B cell (primary cell): ENCODE data around the gene PITHD1. TPM values are rescaled to one million over a fixed set of nuclear protein-coding genes. Genes with fewer than 3 reads are reported as not detected.

Experiments
- ATAC-seq: fragments of 200-7000 bp; cut with Tn5 transposase; one replicate; pipeline ENCODE4 v1.10.0; 2021; ENCODE audit warnings: low read depth, mild to moderate bottlenecking, moderate number of reproducible peaks, moderate library complexity
- CTCF ChIA-PET: fragments of 350-600 bp; sonication (Branson Sonifier 250); formaldehyde crosslinking; loops from one replicate; lab custom pipeline; 2021; ENCODE audit warnings: antibody characterized with exemption, inconsistent platforms; lab: Charles Lee
- POLR2A ChIA-PET: fragments of 350-600 bp; sonication (Branson Sonifier 250); formaldehyde crosslinking; loops from one replicate; lab custom pipeline; 2021; ENCODE audit warnings: antibody characterized with exemption; lab: Charles Lee
- DNase-seq: peaks from one replicate; pipeline ENCODE4 v3.0.0; 2013
- H2AFZ ChIP-seq: 2 replicates; pipeline ENCODE4 v1.6.1; 2012; ENCODE audit warnings: mild to moderate bottlenecking, low read depth, low read length; ENCODE audit not compliant: insufficient read depth, poor library complexity, severe bottlenecking
- H3K27ac ChIP-seq, 2 donors: 1 replicate in 1 of 2; 2 replicates in 1 of 2; pipeline ENCODE4 v1.5.1; 2012 to 2013; ENCODE audit warnings: low read length in 2 of 2, mild to moderate bottlenecking in 2 of 2, moderate library complexity in 1 of 2
- H3K27me3 ChIP-seq, 4 experiments: fragments of 200-600 bp in 1 of 4; sonication (generic) in 1 of 4; replicated peaks in 1 of 4; 1 replicate in 2 of 4; 2 replicates in 2 of 4; pipeline versions ENCODE4 v1.6.1 to v1.7.0; 2013 to 2016; ENCODE audit warnings: low read length in 3 of 4, mild to moderate bottlenecking in 2 of 4, mixed read lengths in 1 of 4, moderate library complexity in 1 of 4; ENCODE audit not compliant: insufficient read depth in 4 of 4, control insufficient read depth in 3 of 4; ENCODE audit errors: control extremely low read depth in 1 of 4
- H3K36me3 ChIP-seq, 2 experiments: replicated peaks in 1 of 2; 1 replicate in 1 of 2; 2 replicates in 1 of 2; pipeline versions ENCODE4 v1.6.1 to v1.7.1; 2013; ENCODE audit warnings: low read length in 1 of 2; ENCODE audit not compliant: insufficient read depth in 2 of 2, control insufficient read depth in 1 of 2; ENCODE audit errors: control extremely low read depth in 1 of 2, extremely low read depth in 1 of 2
- H3K4me1 ChIP-seq, 2 donors: fragments of 200-600 bp in 1 of 2; sonication (generic) in 1 of 2; 1 replicate in 1 of 2; 2 replicates in 1 of 2; pipeline versions ENCODE4 v1.5.1 to v1.6.1; 2013 to 2017; ENCODE audit warnings: low read length in 2 of 2; ENCODE audit not compliant: control insufficient read depth in 2 of 2, insufficient read depth in 2 of 2
- H3K4me2 ChIP-seq: replicated peaks from 2 replicates; pipeline ENCODE3; 2012; ENCODE audit warnings: mild to moderate bottlenecking, low read depth, low read length; ENCODE audit not compliant: poor library complexity, severe bottlenecking
- H3K4me3 ChIP-seq, 5 experiments: fragments of 200-600 bp in 1 of 5; sonication (generic) in 1 of 5; 1 replicate in 3 of 5; 2 replicates in 2 of 5; pipeline versions ENCODE4 v1.5.1 to v1.7.0; 2011 to 2016; ENCODE audit warnings: low read length in 4 of 5, mild to moderate bottlenecking in 4 of 5, low read depth in 2 of 5, control low read depth in 1 of 5, moderate library complexity in 1 of 5; ENCODE audit not compliant: insufficient read depth in 1 of 5; ENCODE audit errors: control extremely low read depth in 1 of 5, extremely low read depth in 1 of 5
- H3K79me2 ChIP-seq: fragments of 200-600 bp; sonication (generic); one replicate; pipeline ENCODE4 v1.6.0; 2016; ENCODE audit warnings: low read length; ENCODE audit not compliant: control insufficient read depth, insufficient read depth
- H3K9ac ChIP-seq: fragments of 200-600 bp; sonication (generic); 2 replicates; pipeline ENCODE4 v1.6.1; 2017; ENCODE audit warnings: mild to moderate bottlenecking, low read length, moderate library complexity
- H3K9me3 ChIP-seq, 3 donors: one replicate each; pipeline versions ENCODE4 v1.6.1 to v1.7.1; 2013; ENCODE audit warnings: low read length in 2 of 3; ENCODE audit not compliant: control insufficient read depth in 2 of 3, insufficient read depth in 1 of 3; ENCODE audit errors: control extremely low read depth in 1 of 3
- H4K20me1 ChIP-seq: 2 replicates; pipeline ENCODE4 v1.6.0; 2012; ENCODE audit warnings: mild to moderate bottlenecking, low read length; ENCODE audit not compliant: insufficient read depth, control insufficient read depth, poor library complexity, severe bottlenecking
- H3K27ac Mint-ChIP-seq: one replicate; pipeline ENCODE4 v1.8.0; 2021; ENCODE audit warnings: mixed read lengths
- H3K27me3 Mint-ChIP-seq: one replicate; pipeline ENCODE4 v1.8.0; 2021; ENCODE audit warnings: mixed read lengths
- H3K4me1 Mint-ChIP-seq: one replicate; pipeline ENCODE4 v1.8.0; 2021; ENCODE audit warnings: mixed read lengths
- H3K4me3 Mint-ChIP-seq: one replicate; pipeline ENCODE4 v1.8.0; 2021; ENCODE audit warnings: mixed read lengths
- H3K9me3 Mint-ChIP-seq: one replicate; pipeline ENCODE4 v1.8.0; 2022; ENCODE audit warnings: mixed read lengths; ENCODE audit not compliant: insufficient read depth
- CTCF ChIP-seq: fragments of 200-600 bp; IDR thresholded peaks from one replicate; pipeline ENCODE4 v1.8.0; 2022; ENCODE audit warnings: antibody characterized with exemption, mild to moderate bottlenecking
- EZH2 ChIP-seq: IDR thresholded peaks from 2 replicates; pipeline ENCODE4 v1.6.1; 2012; ENCODE audit warnings: borderline replicate concordance, low read depth, mild to moderate bottlenecking, moderate library complexity, low read length; ENCODE audit not compliant: insufficient read depth, poor library complexity, severe bottlenecking
- WGBS: methylation state at CpG from one replicate; pipeline ENCODE4 v1.1.5; 2013; ENCODE audit warnings: missing lambda C conversion rate; ENCODE audit not compliant: insufficient coverage; 5-methylcytosine and 5-hydroxymethylcytosine counted together
- intact Hi-C: fragments of 100-400 bp; cut with micrococcal nuclease; formaldehyde crosslinking; loops from one replicate; pipeline ENCODE4 v1.10.0; 2022
- polyA plus RNA-seq: library from polyadenylated mRNA; depleted of rRNA; stranded (reverse); fragments of >200 nt; gene quantifications from 2 replicates; pipeline ENCODE4 v1.2.3, GENCODE V29; 2012
- total RNA-seq, 2 donors: library from RNA; stranded (reverse); fragments of 120-200 nt in 1 of 2; gene quantifications; 1 replicate in 1 of 2; 2 replicates in 1 of 2; pipeline versions ENCODE4 v1.2.3 to v1.2.4, GENCODE V29; 2013 to 2022

Gene PITHD1
- total and polyA plus RNA-seq, 2 donors (not counting 1 experiment from before 2014, with no cell fraction given) = 32.4 to 62.2 TPM

GRCh38 chr1:23807453-23807852 lies 29.2 kb downstream of the PITHD1 start:
- Histone ChIP-seq H3K27me3 (no peaks in the 10 kb centered on the region), H3K4me3 (no peak overlapping the region), H3K9me3 (no peaks in the 10 kb centered on the region), H3K27ac (no peak overlapping the region), H3K36me3 (peaks cover 0 to 24% of the 10 kb centered on the region in 2 experiments), H3K4me2 (no peak overlapping the region), H3K4me1 (peaks cover 18 to 21% of the 10 kb centered on the region in 2 donors), H4K20me1 (no peaks in the 10 kb centered on the region), H2AFZ (no peak overlapping the region), H3K79me2 (no peaks in the 10 kb centered on the region), H3K9ac (no peak overlapping the region)
- 13% methylated on average over 2 of the region's 3 CpGs for WGBS
- DNase-seq = no peak
- H3K27me3 Mint-ChIP-seq = no peaks in the 10 kb centered on the region
- TF ChIP-seq CTCF (no peak), EZH2 (no peak)
- H3K27ac Mint-ChIP-seq = no peak overlapping the region
- H3K4me1 Mint-ChIP-seq = peaks cover 25% of the 10 kb centered on the region
- ChIA-PET POLR2A (interaction anchor here (0.8 to 1.7 kb wide), 2 partner anchors 29 to 109 kb away, joined by 3 to 6 read pairs; partner anchors contain the start of gene PITHD1), CTCF (interaction anchor here (0.7 to 4.5 kb wide), 12 partner anchors 9 to 150 kb away, joined by 3 to 28 read pairs (median 4); partner anchors contain the start of gene PITHD1)
- ATAC-seq = no peak
- no peaks in the 10 kb centered on the region for H3K9me3 Mint-ChIP-seq
- intact Hi-C loops = no loop called here
- H3K4me3 Mint-ChIP-seq = no peak overlapping the region

DNA sequence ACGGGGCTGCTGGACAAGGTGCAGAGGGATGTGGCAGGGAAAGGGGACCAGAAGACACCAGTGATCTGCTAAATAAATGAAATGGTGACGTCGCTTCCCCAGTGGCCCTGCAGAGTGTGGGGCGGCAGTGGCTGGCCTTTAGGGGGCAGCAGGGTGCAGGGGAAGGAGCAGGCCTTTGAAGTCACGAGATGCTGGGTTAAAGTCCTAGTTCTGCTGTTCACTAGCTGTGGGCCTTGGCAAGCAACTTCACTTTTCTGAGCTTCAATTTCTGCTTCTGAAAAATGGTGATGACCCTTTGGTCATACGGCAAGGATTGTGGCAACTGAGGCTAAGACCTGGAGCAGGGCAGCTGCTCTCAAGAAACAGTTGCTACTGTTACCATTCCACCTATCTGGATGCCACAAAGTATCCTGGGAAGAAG lies 31.5 kb downstream of the PITHD1 start:
- H4K20me1 ChIP-seq = no peaks in the 10 kb centered on the region
- H3K27me3 Mint-ChIP-seq = no peaks in the 10 kb centered on the region
- H3K9me3 Mint-ChIP-seq = no peaks in the 10 kb centered on the region
- H3K27ac Mint-ChIP-seq = peak overlapping the region; percentile 84
- no peak overlapping the region for H3K9ac ChIP-seq
- ChIA-PET POLR2A (interaction anchor here (0.7 to 1.9 kb wide), 7 partner anchors 9 to 561 kb away, joined by 3 to 6 read pairs (median 3); partner anchors contain the start of genes CNR2, FUCA1, GALE and HMGCL), CTCF (interaction anchor here (0.6 to 6.8 kb wide), 45 partner anchors 8 to 608 kb away, joined by 3 to 199 read pairs (median 8); partner anchors contain the start of genes CNR2, FUCA1, GALE and HMGCL)
- H3K4me1 ChIP-seq = peaks cover 18 to 21% of the 10 kb centered on the region in 2 donors
- DNase-seq = peak; percentile 90
- peaks cover 26% of the 10 kb centered on the region for H3K4me1 Mint-ChIP-seq
- H3K27me3 ChIP-seq = no peaks in the 10 kb centered on the region
- H3K9me3 ChIP-seq = no peaks in the 10 kb centered on the region
- peak; percentile 89 for ATAC-seq
- no peak overlapping the region for H2AFZ ChIP-seq
- intact Hi-C loops = loop anchor here (1.0 to 5.0 kb wide), 6 partner anchors 9 to 107 kb away; partner anchors contain the start of genes FUCA1, GALE, HMGCL and PITHD1
- TF ChIP-seq EZH2 = no peak
- peak; percentile 78 for TF ChIP-seq CTCF
- peaks cover 4 to 37% of the 10 kb centered on the region in 2 experiments for H3K36me3 ChIP-seq
- H3K27ac ChIP-seq = peak overlapping the region; percentile 53 to 73
- H3K4me3 ChIP-seq = peak overlapping the region in 1 of 5 experiments; percentile 29
- 14% methylated on average over 6 of the region's 6 CpGs for WGBS
- no peaks in the 10 kb centered on the region for H3K79me2 ChIP-seq
- H3K4me2 ChIP-seq = peak overlapping the region; percentile 43
- H3K4me3 Mint-ChIP-seq = no peak overlapping the region
